Testis (tissue), 3 donors: ENCODE results near the gene MYO7A. TPM values are rescaled to one million over a fixed set of nuclear protein-coding genes. Genes with fewer than 3 reads are reported as not detected.
A peak's percentile ranks its signal among the peaks of the same experiment; 100 is the strongest.

Experiments used
- DNase-seq: peaks from one replicate; pipeline ENCODE4 v3.0.0-alpha.2; 2019
- H3K27ac ChIP-seq, 2 donors: fragments of 200-600 bp; sonication (generic); one replicate each; pipeline ENCODE4 v1.5.1; 2019
- H3K27me3 ChIP-seq: fragments of 200-600 bp; sonication (generic); one replicate; pipeline ENCODE4 v1.5.1; 2019
- H3K36me3 ChIP-seq: fragments of 200-600 bp; sonication (generic); one replicate; pipeline ENCODE4 v1.5.1; 2017; ENCODE audit warnings: low read depth; ENCODE audit errors: missing control alignments
- H3K4me1 ChIP-seq: fragments of 200-600 bp; sonication (generic); one replicate; pipeline ENCODE4 v1.5.1; 2019
- H3K4me3 ChIP-seq, 2 donors: fragments of 200-600 bp; sonication (generic); one replicate each; pipeline ENCODE4 v1.5.1; 2017 to 2019
- H3K9me3 ChIP-seq: fragments of 200-600 bp; sonication (generic); one replicate; pipeline ENCODE4 v1.5.1; 2017
- CTCF ChIP-seq, 3 experiments: fragments of 450-650 bp in 2 of 3; fragments of 200-600 bp in 1 of 3; sonication (generic) in 1 of 3; IDR thresholded peaks; one replicate each; pipeline ENCODE4 v1.5.1; 2016 to 2019; ENCODE audit warnings: antibody characterized with exemption in 3 of 3, mild to moderate bottlenecking in 2 of 3, moderate library complexity in 1 of 3
- POLR2A ChIP-seq: fragments of 450-650 bp; IDR thresholded peaks from one replicate; pipeline ENCODE4 v1.6.1; 2017; ENCODE audit warnings: antibody characterized with exemption, mild to moderate bottlenecking, moderate library complexity
- WGBS, 2 donors: methylation state at CpG; one replicate each; pipeline ENCODE4 v1.1.5; 2018; 5-methylcytosine and 5-hydroxymethylcytosine counted together
- intact Hi-C: fragments of 100-400 bp; cut with DNase I; formaldehyde crosslinking; loops from one replicate; pipeline ENCODE4 v1.15.1; 2023; ENCODE audit warnings: low total_unique reads
- polyA plus RNA-seq: library from polyadenylated mRNA; stranded (reverse); fragments of 350-450 nt; fragmentation: Illumina TruSeq; extraction: RNeasy Lipid Tissue Mini Kit (QIAGEN cat#74804); gene quantifications from one replicate; pipeline ENCODE4 v1.2.3, GENCODE V29; 2014; ENCODE audit warnings: low read depth, low replicate concordance; ENCODE audit not compliant: insufficient read depth
- total RNA-seq, 2 donors: library from RNA; depleted of rRNA; stranded (reverse); fragments of >200 nt; gene quantifications; one replicate each; pipeline ENCODE4 v1.2.3, GENCODE V29; 2016

MYO7A gene
- total and polyA plus RNA-seq, 3 donors from 2014 or later = 40.1 to 239 (median 161) TPM

DNA sequence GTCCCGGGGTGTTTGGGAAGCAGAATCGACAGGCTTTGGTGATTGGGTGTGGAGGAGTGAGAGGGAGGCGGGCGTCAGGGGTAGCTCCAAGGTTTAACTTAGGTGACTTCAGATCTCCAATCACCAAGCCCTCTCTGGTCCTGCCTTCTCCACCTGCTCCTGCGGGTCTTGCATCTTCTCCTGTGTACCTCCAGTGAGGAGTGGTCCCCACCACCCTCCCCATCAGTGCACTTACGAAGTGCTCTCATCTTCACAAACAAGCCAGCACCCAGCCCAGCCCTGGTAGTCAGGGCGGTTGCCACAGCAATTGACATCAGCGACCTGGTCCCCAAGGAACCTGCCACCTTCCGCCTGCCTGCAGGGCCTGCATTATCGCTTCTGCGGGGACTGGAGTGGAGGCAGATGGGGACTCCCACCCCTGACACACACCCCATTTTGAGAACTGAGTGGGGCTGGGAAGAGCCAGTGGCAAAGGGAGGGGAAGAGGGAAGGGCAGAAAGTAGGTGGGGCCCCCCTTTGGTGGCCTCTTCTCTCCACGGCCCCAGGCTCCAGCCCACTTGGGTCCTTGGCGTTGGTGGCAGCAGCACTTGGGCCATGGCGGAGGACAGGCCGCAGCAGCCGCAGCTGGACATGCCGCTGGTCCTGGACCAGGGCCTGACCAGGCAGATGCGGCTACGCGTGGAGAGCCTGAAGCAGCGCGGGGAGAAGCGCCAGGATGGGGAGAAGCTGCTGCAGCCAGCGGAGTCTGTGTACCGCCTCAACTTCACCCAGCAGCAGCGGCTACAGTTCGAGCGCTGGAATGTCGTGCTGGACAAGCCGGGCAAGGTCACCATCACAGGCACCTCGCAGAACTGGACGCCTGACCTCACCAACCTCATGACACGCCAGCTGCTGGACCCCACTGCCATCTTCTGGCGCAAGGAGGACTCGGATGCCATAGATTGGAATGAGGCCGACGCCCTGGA lies 25.5 kb upstream of the MYO7A start, which contains the start of gene OMP:
Gene OMP (plus strand): TSS at position 595 of the 965 bp plus-strand sequence. CDS start 0 bp downstream, at position 595.
- intact Hi-C loops = no loop called here
- DNase-seq = no peak
- TF ChIP-seq POLR2A = no peak
- no peak for TF ChIP-seq CTCF (IDR thresholded peaks at IDR 0.05)
- 89% methylated on average over 30 to 37 of the region's 37 CpGs for WGBS, 2 donors
- H3K27me3 ChIP-seq = no peaks in the 10 kb centered on the region
- no peak within 1 kb of the TSS for H3K27ac ChIP-seq
- no peak within 1 kb of the TSS for H3K4me3 ChIP-seq
- peaks cover 29% of the 10 kb centered on the region for H3K4me1 ChIP-seq
- H3K36me3 ChIP-seq = no peaks in the 10 kb centered on the region
- no peaks in the 10 kb centered on the region for H3K9me3 ChIP-seq

DNA sequence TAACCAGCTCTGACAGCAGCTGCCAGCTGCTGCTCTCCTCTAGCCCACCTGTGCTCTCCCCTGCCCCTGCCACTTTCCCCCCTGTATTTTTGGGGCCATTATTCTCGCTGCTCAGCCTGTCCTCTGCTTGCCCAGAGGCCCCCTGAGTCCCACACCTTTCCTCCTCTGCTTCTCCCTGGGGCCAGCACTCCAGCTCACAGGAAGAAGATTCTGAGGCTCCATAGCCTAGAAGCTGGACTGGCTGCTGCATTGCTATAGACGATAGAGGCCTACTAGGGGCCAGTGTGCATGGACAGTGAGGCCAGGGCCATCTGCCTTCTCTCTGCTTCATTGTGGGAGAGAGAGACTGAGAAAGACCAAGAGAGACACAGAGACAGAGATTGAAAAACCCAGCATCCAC lies 24.7 kb upstream of the MYO7A start:
- H3K27me3 ChIP-seq = no peaks in the 10 kb centered on the region
- no peaks in the 10 kb centered on the region for H3K36me3 ChIP-seq
- no peak overlapping the region for H3K27ac ChIP-seq
- H3K9me3 ChIP-seq = no peaks in the 10 kb centered on the region
- peaks cover 37% of the 10 kb centered on the region for H3K4me1 ChIP-seq
- intact Hi-C loops = no loop called here
- TF ChIP-seq POLR2A (no peak), CTCF (IDR thresholded peaks at IDR 0.05) (no peak)
- WGBS, 2 donors = 63 to 78% methylated on average over 2 of the region's 2 CpGs
- H3K4me3 ChIP-seq = no peak overlapping the region
- DNase-seq = no peak

DNA sequence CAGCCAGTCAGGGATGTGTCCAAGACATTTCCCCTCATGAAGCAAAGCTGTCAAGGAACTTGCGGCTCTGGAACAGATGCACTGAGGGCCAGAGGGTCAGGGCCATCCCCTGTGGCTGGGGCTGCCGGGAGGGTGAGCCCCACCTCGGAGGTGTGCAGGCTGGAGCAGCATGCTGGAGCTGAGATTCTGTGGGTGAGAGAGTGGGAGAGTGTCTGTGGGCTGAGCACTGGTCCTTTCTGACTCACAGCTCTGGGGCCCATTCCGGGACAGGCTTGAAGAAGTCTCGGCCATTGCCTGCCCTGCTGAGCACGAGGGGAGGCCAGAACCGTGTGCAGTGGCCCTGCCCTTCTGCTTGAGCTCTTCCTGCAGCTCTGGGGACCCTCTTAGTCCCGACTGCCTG lies 23.3 kb upstream of the MYO7A start:
- DNase-seq = no peak
- TF ChIP-seq CTCF (IDR thresholded peaks at IDR 0.05) (no peak), POLR2A (no peak)
- WGBS, 2 donors = 44 to 72% methylated on average over 5 to 8 of the region's 8 CpGs
- intact Hi-C loops = no loop called here
- H3K27ac ChIP-seq = no peak overlapping the region
- H3K4me1 ChIP-seq = peaks cover 46% of the 10 kb centered on the region
- no peaks in the 10 kb centered on the region for H3K27me3 ChIP-seq
- no peaks in the 10 kb centered on the region for H3K9me3 ChIP-seq
- H3K36me3 ChIP-seq = no peaks in the 10 kb centered on the region
- no peak overlapping the region for H3K4me3 ChIP-seq

DNA sequence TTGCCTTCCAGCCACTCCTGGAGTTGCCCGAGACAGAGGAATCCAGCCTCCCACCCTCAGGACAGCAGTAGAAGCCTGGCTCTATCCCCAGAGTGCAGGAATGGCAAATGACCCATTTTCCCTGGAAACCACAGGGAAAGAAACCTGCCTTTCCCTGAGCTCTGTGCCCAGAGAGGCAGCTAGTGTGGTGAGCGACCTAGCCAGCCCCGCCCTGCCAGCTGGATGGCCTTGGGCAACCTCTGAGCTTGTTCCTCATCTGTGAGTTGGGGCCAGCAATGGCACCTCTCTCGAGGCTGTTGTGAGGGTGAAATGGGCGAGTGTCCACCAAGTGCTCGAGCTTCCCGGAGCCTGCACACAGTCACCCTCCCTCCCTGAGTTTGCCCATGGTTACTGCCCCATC lies 21.7 kb upstream of the MYO7A start:
- no peaks in the 10 kb centered on the region for H3K36me3 ChIP-seq
- DNase-seq = peak; percentile 67
- no peak for TF ChIP-seq POLR2A
- TF ChIP-seq CTCF (IDR thresholded peaks at IDR 0.05) = no peak
- H3K4me1 ChIP-seq = peaks cover 47% of the 10 kb centered on the region
- no peak overlapping the region for H3K4me3 ChIP-seq
- no peak overlapping the region for H3K27ac ChIP-seq
- intact Hi-C loops = no loop called here
- H3K9me3 ChIP-seq = no peaks in the 10 kb centered on the region
- H3K27me3 ChIP-seq = no peaks in the 10 kb centered on the region
- WGBS, 2 donors = 57 to 72% methylated on average over 5 to 7 of the region's 7 CpGs
